Activated T-helper 17 cell treated with anti-CD3 and anti-CD28 coated beads, Interleukin-2, amount 50 U/mL, for 72 hours (primary cell): Measurements from ENCODE around the gene RNF128. TPM values are rescaled to one million over a fixed set of nuclear protein-coding genes. Genes with fewer than 3 reads are reported as not detected.
A peak's percentile ranks its signal among the peaks of the same experiment; 100 is the strongest.
"Not testable (repeated sequence)": the region's sequence is repeated elsewhere in the genome, so short reads cannot be mapped to it uniquely, and the experiment has no call there.

Experiments used
- ATAC-seq: fragments of 150-1000 bp; cut with Tn5 transposase; replicated peaks from 2 replicates; pipeline ENCODE4 v1.10.0; 2021; ENCODE audit warnings: mild to moderate bottlenecking, moderate library complexity
- H3K27ac Mint-ChIP-seq: one replicate; pipeline ENCODE4 v1.8.0; 2022; ENCODE audit warnings: mixed read lengths
- H3K27me3 Mint-ChIP-seq: one replicate; pipeline ENCODE4 v1.8.0; 2022; ENCODE audit warnings: mixed read lengths
- H3K36me3 Mint-ChIP-seq: one replicate; pipeline ENCODE4 v1.8.0; 2022; ENCODE audit warnings: low read depth, mild to moderate bottlenecking, mixed read lengths
- H3K4me1 Mint-ChIP-seq: one replicate; pipeline ENCODE4 v1.8.0; 2022; ENCODE audit warnings: mixed read lengths
- H3K4me3 Mint-ChIP-seq: one replicate; pipeline ENCODE4 v1.8.0; 2022; ENCODE audit warnings: mild to moderate bottlenecking, mixed read lengths
- H3K9me3 Mint-ChIP-seq: one replicate; pipeline ENCODE4 v1.8.0; 2022; ENCODE audit warnings: mixed read lengths
- total RNA-seq, 2 donors: library from RNA; stranded (reverse); gene quantifications; one replicate each; pipeline ENCODE4 v1.2.3, GENCODE V29; 2022

RNF128 gene
- total RNA-seq, 2 donors from 2014 or later = not detected

DNA sequence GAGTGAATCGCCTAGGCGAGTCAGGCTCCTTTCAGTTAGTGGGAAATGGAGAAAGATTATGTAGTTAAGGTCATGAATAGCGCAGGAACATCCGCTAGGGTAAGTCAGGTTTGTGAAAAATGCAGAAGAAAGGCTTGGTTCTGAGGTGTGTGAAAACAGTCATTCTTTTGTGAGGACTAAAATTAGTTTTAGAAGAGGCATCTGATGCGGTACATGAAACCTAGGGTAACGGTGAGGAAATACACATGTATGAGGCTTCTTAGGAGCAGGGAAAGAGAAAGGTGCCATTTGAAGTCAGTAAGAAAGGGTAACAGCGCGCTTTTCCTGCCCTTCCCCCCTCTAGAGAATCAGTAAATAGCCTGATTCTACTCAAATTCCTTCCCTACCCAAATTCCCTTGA is 570 bp upstream of the RNF128 start:
- Mint-ChIP-seq H3K4me3 (peak overlapping the region; percentile 73), H3K9me3 (no peaks in the 10 kb centered on the region), H3K27me3 (peaks cover 23% of the 10 kb centered on the region), H3K4me1 (no peaks in the 10 kb centered on the region), H3K36me3 (no peaks in the 10 kb centered on the region), H3K27ac (no peak overlapping the region)
- peak; percentile 21 for ATAC-seq

DNA sequence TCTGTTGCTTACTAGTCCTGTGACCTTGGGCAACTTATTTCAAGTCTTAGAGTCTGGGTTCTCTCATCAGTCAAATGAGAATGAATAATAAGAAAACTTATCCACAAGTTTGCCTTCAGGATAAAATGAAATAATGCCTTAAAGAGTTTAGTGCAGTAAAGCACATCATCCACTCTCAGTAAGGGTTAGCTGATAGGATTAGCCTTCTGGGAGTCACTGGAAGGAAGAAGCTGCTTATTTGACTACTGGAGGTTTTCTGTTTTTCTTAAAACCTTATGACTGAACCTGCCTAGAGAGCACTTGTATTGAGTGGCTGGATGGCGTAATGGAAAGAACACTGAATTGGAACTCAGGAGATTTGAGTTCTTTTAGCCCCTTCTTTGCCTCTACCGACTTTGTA is 1.8 kb downstream of the RNF128 start:
- no peak overlapping the region for H3K27ac Mint-ChIP-seq
- H3K36me3 Mint-ChIP-seq = no peaks in the 10 kb centered on the region
- H3K27me3 Mint-ChIP-seq = peaks cover 23% of the 10 kb centered on the region
- H3K9me3 Mint-ChIP-seq = no peaks in the 10 kb centered on the region
- no peaks in the 10 kb centered on the region for H3K4me1 Mint-ChIP-seq
- ATAC-seq = no peak
- no peak overlapping the region for H3K4me3 Mint-ChIP-seq

- H3K4me1 Mint-ChIP-seq = no peaks in the 10 kb centered on the region
- ATAC-seq = no peak
- H3K36me3 Mint-ChIP-seq = no peaks in the 10 kb centered on the region
- H3K27ac Mint-ChIP-seq = no peak overlapping the region
- no peaks in the 10 kb centered on the region for H3K9me3 Mint-ChIP-seq
- peaks cover 11% of the 10 kb centered on the region for H3K27me3 Mint-ChIP-seq
- no peak overlapping the region for H3K4me3 Mint-ChIP-seq
Observed at GRCh38 chrX:106730401-106730800, 3.9 kb downstream of the RNF128 start.

- Mint-ChIP-seq H3K27me3 (peaks cover 6% of the 10 kb centered on the region), H3K4me1 (no peaks in the 10 kb centered on the region), H3K27ac (no peak overlapping the region), H3K36me3 (no peaks in the 10 kb centered on the region), H3K9me3 (no peaks in the 10 kb centered on the region), H3K4me3 (no peak overlapping the region)
- ATAC-seq = no peak
Observed at GRCh38 chrX:106731590-106731989, 5.1 kb downstream of the RNF128 start.

DNA sequence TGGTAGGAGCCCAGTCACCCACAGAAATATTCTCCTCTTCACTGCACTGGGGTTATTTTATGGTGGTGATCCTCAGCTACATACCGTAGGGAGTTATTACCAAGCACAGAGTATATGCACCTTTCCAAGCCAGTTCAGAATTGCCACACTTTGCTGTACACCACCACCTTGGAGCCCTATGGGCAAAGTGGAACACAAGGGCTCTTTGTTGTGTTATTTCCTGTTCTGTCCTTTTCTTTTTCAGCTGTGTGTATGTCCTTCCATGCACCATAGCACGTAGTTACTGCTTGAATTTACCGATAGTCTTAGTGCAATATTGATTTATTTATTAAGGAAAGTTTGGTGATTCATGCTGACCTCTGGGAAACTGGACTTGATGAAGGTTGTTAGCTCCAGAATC is 8.3 kb downstream of the RNF128 start:
- no peaks in the 10 kb centered on the region for H3K4me1 Mint-ChIP-seq
- H3K27ac Mint-ChIP-seq = no peak overlapping the region
- no peaks in the 10 kb centered on the region for H3K27me3 Mint-ChIP-seq
- H3K9me3 Mint-ChIP-seq = no peaks in the 10 kb centered on the region
- ATAC-seq = no peak
- no peak overlapping the region for H3K4me3 Mint-ChIP-seq
- H3K36me3 Mint-ChIP-seq = no peaks in the 10 kb centered on the region

- Mint-ChIP-seq H3K4me1 (no peaks in the 10 kb centered on the region), H3K27me3 (no peaks in the 10 kb centered on the region), H3K36me3 (no peaks in the 10 kb centered on the region), H3K9me3 (no peaks in the 10 kb centered on the region), H3K4me3 (no peak overlapping the region), H3K27ac (no peak overlapping the region)
- no peak for ATAC-seq
Observed at GRCh38 chrX:106740193-106740780, 13.8 kb downstream of the RNF128 start.

GRCh38 chrX:106742193-106742592 is 15.7 kb downstream of the RNF128 start:
- no peaks in the 10 kb centered on the region for H3K4me1 Mint-ChIP-seq
- H3K4me3 Mint-ChIP-seq = no peak overlapping the region
- no peak overlapping the region for H3K27ac Mint-ChIP-seq
- no peaks in the 10 kb centered on the region for H3K36me3 Mint-ChIP-seq
- no peaks in the 10 kb centered on the region for H3K9me3 Mint-ChIP-seq
- H3K27me3 Mint-ChIP-seq = no peaks in the 10 kb centered on the region
- no peak for ATAC-seq

DNA sequence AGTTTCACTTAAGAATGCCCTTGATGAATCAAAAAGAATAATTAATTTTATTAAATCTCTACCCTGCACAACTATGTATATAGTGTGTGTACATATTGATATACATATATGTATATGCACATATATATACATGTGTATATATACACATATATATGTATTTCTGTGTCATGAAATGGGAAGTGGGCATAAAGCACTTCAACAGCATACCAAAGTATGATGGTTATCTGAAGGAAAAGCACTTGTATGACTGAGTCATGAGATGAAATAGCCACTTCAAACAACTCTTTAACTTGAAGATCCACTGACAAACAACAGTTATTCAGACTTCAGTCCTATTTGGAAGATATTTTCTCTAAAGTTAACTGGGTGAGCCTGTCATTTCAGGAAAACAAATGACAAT is 16.3 kb downstream of the RNF128 start:
- Mint-ChIP-seq H3K4me3 (no peak overlapping the region), H3K27me3 (no peaks in the 10 kb centered on the region), H3K4me1 (no peaks in the 10 kb centered on the region), H3K9me3 (no peaks in the 10 kb centered on the region), H3K27ac (no peak overlapping the region), H3K36me3 (no peaks in the 10 kb centered on the region)
- no peak for ATAC-seq

DNA sequence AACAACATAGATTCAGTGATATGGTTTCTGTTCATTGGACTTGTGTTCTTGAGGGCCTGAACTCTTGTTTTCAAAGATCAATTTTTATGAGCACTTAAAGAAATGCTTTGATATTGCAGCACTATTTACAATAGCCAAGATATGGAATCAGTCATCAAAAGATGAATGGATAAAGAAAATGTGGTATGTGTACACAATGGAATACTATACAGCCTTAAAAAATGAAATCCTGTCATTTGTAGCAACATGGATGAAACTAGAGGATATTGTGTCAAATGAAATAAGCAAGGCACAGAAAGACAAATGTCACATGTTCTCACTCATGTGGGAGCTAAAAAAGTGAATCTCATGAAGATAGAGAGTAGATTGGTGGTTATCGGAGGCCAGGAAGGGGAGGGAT is 21.9 kb downstream of the RNF128 start:
- H3K4me3 Mint-ChIP-seq = no peak overlapping the region
- no peaks in the 10 kb centered on the region for H3K36me3 Mint-ChIP-seq
- peaks cover 3% of the 10 kb centered on the region for H3K9me3 Mint-ChIP-seq
- peaks cover 3% of the 10 kb centered on the region for H3K27me3 Mint-ChIP-seq
- H3K27ac Mint-ChIP-seq = no peak overlapping the region
- H3K4me1 Mint-ChIP-seq = no peaks in the 10 kb centered on the region
- no peak for ATAC-seq

- peaks cover 3% of the 10 kb centered on the region for H3K9me3 Mint-ChIP-seq
- no peak for ATAC-seq
- no peaks in the 10 kb centered on the region for H3K4me1 Mint-ChIP-seq
- H3K27me3 Mint-ChIP-seq = peaks cover 8% of the 10 kb centered on the region
- no peak overlapping the region for H3K27ac Mint-ChIP-seq
- no peak overlapping the region for H3K4me3 Mint-ChIP-seq
- H3K36me3 Mint-ChIP-seq = no peaks in the 10 kb centered on the region
Observed at GRCh38 chrX:106751407-106751806, 24.9 kb downstream of the RNF128 start.

DNA sequence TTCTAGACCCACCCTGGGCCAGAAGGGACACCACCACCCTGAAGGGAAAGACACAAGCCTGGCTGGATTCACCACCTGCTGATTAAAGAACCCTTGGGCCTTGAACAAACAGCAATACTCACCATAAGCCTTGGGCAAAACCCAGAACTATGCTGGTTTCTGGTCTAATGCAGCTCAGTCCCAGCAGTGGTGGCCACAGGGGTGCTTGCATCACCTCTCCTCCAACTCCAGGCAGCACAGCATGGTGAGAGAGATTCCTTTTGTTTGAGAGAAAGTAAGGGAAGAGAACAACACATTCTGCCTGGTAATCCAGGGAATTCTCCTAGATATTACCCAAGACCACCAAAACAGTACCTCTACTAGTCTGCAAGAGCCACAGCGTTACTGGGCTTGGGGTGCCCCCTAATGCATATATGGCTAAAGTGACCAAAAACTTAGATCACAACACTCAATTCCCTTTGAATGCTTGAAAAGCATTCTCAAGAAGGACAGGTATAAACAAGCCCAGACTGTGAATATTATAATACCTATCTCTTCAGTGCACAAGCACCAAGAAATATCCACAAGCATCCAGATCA is 25.7 kb downstream of the RNF128 start:
- H3K4me1 Mint-ChIP-seq = no peaks in the 10 kb centered on the region
- no peak for ATAC-seq

GRCh38 chrX:106769288-106769687 is 42.8 kb downstream of the RNF128 start:
- not testable (repeated sequence) for H3K4me1 Mint-ChIP-seq, H3K27me3 Mint-ChIP-seq, H3K9me3 Mint-ChIP-seq, H3K4me3 Mint-ChIP-seq, ATAC-seq, H3K36me3 Mint-ChIP-seq, H3K27ac Mint-ChIP-seq

More for the DNA sequence above, 25.7 kb downstream of the RNF128 start:
- Mint-ChIP-seq H3K36me3 (no peaks in the 10 kb centered on the region), H3K4me3 (no peak overlapping the region), H3K27me3 (peaks cover 8% of the 10 kb centered on the region), H3K27ac (no peak overlapping the region), H3K9me3 (peaks cover 3% of the 10 kb centered on the region)

- no peaks in the 10 kb centered on the region for H3K27me3 Mint-ChIP-seq
- H3K36me3 Mint-ChIP-seq = no peaks in the 10 kb centered on the region
Observed at GRCh38 chrX:106774981-106775380, 48.5 kb downstream of the RNF128 start.

DNA sequence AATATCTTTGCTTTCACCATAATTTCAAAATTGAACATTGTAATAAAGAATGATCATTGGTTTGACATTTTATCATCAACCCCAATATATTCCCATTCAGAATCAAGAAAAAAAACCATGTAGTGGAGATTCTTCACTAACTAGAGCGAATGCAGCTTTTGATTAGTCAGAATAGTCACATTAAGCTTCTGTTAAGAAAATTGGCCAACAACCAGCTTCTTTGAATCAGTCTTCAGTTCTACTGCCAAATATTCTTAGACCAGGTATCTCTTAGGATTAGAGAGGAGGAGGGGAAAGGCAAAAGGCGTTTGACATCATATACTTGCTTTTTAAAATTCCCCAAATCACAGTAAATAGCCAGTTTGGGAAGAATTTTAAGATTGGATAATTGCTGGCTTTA is 53.8 kb downstream of the RNF128 start:
- H3K4me3 Mint-ChIP-seq = no peak overlapping the region
- no peaks in the 10 kb centered on the region for H3K36me3 Mint-ChIP-seq
- H3K9me3 Mint-ChIP-seq = no peaks in the 10 kb centered on the region
- no peaks in the 10 kb centered on the region for H3K4me1 Mint-ChIP-seq
- no peak overlapping the region for H3K27ac Mint-ChIP-seq
- no peak for ATAC-seq
- peaks cover 3% of the 10 kb centered on the region for H3K27me3 Mint-ChIP-seq

More at GRCh38 chrX:106774981-106775380, 48.5 kb downstream of the RNF128 start:
- Mint-ChIP-seq H3K9me3 (no peaks in the 10 kb centered on the region), H3K27ac (no peak overlapping the region), H3K4me1 (no peaks in the 10 kb centered on the region), H3K4me3 (no peak overlapping the region)
- ATAC-seq = no peak

GRCh38 chrX:106780664-106781377 is 54.3 kb downstream of the RNF128 start:
- no peak for ATAC-seq
- H3K27me3 Mint-ChIP-seq = peaks cover 6% of the 10 kb centered on the region
- no peaks in the 10 kb centered on the region for H3K4me1 Mint-ChIP-seq
- H3K4me3 Mint-ChIP-seq = no peak overlapping the region
- H3K27ac Mint-ChIP-seq = no peak overlapping the region
- H3K36me3 Mint-ChIP-seq = no peaks in the 10 kb centered on the region
- H3K9me3 Mint-ChIP-seq = no peaks in the 10 kb centered on the region
